ENCODE measurements around the gene KIRREL2.
"Not testable (repeated sequence)": the region's sequence is repeated elsewhere in the genome, so short reads cannot be mapped to it uniquely, and the experiment has no call there.

KIRREL2 gene

GRCh38 chr19:35868823-35869326 is 12.2 kb downstream of the KIRREL2 start:
- DNase-seq, result peak in 1 of 56 donors; percentile 35

DNA sequence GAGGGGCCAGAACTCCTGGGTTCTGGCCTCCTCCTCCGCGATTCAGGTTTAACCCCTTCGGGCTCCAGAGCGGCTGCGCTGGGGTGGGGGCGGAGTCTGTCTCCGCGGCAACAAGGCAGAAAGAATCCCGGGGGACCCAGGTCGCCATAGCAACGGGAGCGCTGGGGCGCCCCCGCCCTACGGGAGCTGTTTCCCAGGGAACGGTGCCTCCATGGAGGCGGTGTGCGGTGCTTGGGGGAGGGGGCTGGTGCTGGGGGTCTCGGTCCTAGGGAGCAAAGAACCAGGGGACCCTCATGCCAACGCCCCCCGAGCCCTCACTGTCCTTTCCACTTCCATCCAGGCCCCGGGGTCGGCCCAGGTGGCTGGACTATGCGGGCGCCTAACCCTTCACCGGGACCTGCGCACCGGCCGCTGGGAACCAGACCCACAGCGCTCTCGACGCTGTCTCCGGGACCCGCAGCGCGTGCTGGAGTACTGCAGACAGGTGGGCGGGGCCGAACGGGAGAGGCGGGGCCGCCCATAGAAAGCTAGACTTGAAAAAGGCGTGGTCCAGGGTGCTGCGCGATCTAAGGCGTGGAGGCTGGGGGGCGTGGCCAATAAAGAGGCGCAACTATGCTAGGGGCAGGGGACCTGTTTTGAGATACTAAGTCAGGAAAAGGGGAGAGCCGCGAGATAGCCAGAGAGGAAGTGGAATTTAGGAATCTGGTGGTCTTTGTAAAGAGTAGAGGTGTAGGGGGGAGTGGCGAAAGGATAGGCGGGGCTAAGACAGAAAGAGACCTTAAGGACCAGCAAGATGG is 12.8 kb downstream of the KIRREL2 start:
- DNase-seq, result peak in 55 of 56 donors; percentile 35 to 89 (median 76)

DNA sequence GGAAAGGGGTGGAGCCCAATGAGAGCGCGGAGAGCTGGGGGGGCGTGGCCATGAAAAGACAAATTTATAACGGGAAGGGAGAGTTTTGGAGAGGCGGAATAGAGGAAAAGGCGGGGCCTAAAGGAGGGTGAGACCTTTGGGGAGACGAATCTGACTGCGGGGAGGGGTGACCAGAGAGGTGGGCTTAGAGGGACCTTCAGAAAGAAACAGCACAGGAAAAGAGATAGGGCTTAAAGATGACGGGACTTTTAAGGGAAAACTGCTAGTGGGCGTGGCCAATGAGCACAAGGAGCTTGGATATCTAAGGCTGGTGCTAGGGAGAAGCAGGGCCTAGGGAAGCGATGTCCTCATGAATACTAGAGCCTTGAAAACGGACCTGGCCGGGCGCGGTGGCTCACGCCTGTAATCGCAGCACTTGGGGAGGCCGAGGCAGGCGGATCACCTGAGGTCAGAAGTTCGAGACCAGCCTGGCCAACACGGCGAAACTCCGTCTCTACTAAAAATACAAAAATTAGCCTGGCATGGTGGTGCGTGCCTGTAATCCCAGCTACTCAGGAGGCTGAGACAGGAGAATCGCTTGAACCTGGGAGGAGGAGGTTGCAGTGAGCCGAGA is 13.5 kb downstream of the KIRREL2 start:
- peak in 8 of 56 donors; percentile 31 to 63 (median 48) for DNase-seq

DNA sequence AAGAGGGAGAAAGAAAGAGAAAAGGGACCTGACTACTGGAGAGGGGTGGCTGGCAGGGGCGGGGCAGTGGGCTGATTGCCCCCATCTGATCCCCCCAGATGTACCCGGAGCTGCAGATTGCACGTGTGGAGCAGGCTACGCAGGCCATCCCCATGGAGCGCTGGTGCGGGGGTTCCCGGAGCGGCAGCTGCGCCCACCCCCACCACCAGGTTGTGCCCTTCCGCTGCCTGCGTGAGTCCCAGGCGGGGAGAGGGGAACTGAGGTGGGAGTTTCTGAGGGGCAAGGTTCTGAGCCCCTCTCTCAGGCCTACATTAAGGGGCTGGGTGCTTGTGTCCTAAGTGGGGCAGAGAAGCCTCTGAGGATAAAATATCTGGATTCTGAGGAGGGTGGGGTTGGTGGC is 14.1 kb downstream of the KIRREL2 start:
- DNase-seq, result no peak

- DNase-seq, result no peak
Measured at GRCh38 chr19:35871611-35872010, 14.9 kb downstream of the KIRREL2 start.

- DNase-seq, result no peak
Measured at GRCh38 chr19:35872180-35872579, 15.5 kb downstream of the KIRREL2 start.

DNA sequence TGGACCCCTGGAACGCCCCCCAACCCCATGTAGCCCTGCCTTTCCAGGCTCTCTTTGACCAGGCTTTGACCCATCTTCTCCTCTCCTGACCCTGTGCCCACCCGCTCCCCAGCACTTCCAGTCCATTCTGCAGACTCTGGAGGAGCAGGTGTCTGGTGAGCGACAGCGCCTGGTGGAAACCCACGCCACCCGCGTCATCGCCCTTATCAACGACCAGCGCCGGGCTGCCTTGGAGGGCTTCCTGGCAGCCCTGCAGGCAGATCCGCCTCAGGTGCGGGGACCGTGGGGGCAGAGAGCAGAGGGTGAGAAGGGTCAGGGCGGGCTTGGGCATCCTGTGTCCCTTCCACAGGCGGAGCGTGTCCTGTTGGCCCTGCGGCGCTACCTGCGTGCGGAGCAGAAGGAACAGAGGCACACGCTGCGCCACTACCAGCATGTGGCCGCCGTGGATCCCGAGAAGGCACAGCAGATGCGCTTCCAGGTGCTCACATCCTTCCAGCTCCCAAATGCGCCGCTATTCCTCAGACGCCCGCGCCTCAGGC is 17.8 kb downstream of the KIRREL2 start:
- DNase-seq, result no peak

DNA sequence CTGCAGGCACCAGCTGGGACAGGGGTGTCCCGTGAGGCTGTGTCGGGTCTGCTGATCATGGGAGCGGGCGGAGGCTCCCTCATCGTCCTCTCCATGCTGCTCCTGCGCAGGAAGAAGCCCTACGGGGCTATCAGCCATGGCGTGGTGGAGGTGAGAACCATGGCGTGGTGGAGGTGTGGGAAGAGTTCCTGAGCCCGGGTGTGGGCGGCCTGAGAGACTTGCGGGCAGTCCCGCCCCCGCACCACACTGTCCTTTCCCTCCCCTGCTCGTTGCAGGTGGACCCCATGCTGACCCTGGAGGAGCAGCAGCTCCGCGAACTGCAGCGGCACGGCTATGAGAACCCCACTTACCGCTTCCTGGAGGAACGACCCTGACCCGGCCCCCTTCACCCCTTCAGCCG is 22.4 kb downstream of the KIRREL2 start:
- no peak for DNase-seq

DNA sequence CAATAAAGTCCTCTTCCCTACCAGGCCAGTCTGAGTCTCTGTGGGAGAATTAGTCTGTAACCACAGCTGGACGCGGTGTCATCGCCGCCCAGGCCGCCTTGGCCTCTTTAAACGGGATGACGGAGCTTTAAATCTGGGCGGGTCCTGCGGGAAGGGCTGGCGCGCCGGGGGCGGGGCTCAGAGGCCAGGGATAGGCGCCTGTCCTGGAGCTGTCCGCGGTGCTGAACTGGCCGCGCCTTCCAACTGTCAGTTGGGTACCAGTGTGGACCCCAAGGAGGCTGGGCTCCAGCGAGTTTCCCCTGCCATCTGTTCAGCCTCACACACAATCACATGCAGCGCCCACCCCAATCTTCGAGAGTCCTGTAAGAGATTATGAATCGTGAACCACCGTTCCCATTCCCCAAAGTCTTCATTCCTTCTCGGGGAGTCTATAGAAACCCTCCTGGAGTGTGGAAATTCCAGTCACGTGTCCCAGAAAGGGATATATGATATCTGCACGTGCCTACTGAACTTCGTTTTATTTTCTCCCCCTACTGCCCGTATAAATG is 23.1 kb downstream of the KIRREL2 start:
- DNase-seq, result peak in 52 of 56 donors; percentile 13 to 87 (median 58)

DNA sequence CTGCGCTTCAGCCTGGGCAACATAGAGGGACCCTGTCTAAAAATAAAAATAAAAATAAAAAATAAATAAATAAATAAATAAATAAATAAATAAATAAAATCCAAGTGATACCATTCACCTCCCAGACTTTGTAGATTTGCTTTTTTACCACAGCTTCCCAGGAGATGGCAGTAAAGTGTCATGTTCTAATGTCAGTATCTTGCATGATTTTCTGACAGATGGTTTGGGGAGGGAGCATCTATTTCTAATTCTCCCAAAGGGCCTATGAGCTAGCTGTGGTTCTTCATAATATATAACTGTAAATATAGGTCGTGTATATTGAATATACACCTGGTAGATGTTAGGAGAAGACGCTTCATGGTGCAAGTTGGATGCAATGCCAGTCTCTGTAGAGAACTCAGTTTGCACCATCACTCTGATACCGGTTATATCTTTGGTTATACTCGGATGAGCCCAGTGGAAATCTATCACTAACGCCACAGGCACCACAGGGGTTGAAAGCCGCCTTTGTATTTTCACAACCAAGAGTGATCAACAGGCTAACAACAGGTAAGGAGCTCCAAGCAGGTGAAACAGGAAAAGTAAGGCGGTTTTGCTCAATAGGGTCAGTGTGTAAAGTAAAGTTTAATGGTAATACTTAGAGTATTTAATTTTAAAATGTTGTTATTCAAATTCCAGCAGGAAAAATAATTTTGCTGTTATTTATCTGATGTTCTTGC is 25.6 kb downstream of the KIRREL2 start:
- peak in 14 of 56 donors; percentile 6 to 80 (median 30) for DNase-seq

DNA sequence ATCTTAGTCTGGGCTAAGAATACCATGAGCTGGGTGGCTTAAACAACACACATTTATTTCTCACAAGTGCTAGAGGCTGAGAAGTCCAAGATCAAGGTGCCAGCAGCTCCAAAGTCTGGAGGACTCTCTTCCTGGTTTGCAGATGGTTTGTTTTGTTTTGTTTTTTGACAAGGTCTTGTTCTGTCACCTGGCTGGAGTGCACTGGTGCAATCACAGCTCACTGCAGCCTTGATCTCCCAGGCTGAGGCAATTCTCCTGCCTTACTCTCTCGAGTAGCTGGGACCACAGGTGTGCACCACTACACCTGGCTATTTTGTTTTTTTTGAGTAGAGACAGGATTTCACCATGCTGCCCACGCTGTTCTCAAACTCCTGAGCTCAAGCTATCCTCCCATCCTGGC is 27.2 kb downstream of the KIRREL2 start:
- DNase-seq, result no peak

- no peak for DNase-seq
Measured at GRCh38 chr19:35885225-35885738, 28.6 kb downstream of the KIRREL2 start.

DNA sequence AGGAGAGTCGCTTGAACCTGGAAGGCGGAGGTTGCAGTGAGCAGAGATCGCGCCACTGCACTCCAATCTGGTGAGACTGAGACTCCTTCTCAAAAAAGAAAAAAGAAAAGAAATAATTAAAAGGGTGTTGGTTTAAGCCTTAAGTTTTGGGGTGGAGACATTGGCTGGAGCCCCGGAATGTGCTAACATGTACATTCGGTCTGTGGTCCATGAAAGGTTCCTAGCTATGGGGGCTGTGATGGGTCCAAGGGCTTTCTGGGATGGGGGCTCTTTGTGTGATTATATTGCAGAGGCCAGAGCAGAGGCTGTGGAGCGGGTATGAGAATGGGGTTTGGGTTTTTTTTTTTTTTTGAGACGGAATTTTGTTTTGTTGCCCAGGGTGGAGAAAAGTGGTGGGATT is 29.2 kb downstream of the KIRREL2 start:
- DNase-seq, result no peak

- no peak for DNase-seq
Measured at GRCh38 chr19:35887197-35887596, 30.5 kb downstream of the KIRREL2 start.

GRCh38 chr19:35888398-35888797 is 31.7 kb downstream of the KIRREL2 start:
- no peak for DNase-seq

DNA sequence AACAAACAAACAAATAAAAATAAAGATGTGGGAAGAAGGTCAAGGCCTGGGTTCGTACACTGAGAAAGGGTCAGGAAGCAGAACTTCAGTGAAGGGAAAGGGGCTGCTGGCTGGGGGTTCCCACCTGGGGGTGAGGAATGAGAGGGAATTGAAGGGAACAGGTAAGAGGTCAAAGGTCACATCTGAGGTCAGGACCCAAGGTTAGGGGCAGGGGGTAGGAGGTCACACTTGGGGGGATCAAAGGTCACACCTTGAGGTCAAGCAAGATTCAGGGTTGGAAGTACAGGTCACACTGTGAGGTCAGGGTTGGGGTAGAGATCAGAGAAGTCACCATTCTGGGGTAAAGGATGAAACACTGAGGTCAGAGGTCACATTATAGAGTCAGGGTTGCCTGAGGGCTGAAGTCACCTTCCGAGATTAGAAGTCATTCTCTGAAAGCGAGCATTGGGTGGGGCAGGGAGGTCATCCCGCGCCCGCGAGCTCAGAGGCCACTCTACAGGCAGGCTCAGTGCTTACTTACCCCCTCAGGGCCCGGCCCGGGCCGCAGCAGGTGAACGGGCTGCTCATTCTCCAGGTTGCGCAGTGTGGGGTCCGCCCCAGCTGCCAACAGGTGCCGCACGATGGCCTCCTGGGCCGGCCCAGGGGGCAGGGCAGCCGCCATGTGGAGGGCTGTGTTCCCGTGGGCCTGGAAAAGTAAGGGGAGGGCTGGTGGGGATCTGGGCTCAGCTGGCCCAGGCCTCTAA is 32.8 kb downstream of the KIRREL2 start:
- peak in 1 of 56 donors; percentile 53 for DNase-seq

DNA sequence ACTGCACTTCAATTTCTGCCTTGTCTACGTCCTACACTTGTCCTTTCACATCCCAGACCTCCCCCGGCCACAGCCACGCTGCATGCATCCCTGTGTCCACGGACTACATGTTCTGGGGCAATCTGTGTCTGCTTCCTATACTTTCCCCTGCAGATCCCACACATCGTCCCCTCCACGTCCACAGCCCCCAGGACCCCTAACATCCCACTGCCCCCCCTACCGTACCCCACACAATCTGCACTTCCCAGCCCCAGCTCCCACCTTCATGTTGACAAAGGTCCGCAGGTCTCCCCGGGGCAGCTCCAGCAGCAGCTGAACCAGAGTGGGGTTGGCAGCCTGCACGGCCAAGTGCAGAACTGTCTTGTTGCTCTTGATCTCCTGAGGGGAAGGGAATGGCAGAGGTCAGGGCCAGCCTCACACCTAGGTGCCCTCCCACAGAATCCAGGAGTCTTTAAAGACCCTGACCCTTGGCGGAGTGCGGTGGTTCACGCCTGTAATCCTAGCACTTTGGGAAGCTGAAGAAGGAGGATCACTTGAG is 33.5 kb downstream of the KIRREL2 start:
- DNase-seq, result no peak

- not testable (repeated sequence) for DNase-seq
Measured at GRCh38 chr19:35891819-35892218, 35.1 kb downstream of the KIRREL2 start.

DNA sequence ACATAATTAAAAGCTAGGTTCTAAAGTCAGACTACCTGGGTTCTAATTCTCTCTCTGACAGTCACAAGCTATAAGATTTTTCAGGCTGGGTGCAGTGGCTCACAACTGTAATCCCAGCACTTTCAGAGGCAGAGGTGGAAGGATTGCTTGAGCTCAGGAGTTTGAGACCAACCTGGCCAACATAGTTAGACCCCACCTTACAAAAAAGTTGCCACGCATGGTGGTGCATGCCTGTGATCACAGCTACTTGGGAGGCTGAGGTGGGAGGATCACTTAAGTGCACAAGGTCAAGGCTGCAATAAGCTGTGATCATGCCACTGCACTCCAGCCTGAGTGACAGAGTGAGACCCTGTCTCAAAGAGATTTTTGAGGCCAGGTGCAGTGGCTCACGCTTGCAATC is 37.6 kb downstream of the KIRREL2 start:
- no peak for DNase-seq

Data from amygdala (tissue), 56 donors.